Subcutaneous abdominal adipose tissue (tissue), 5 donors: ENCODE data around the gene EFNA5.

Experiments
- H3K27ac ChIP-seq: one replicate; pipeline ENCODE4 v1.7.0; 2013; ENCODE audit warnings: low read depth, mild to moderate bottlenecking, inconsistent platforms, low read length, moderate library complexity
- H3K27me3 ChIP-seq, 5 donors: one replicate each; pipeline ENCODE4 v1.7.0; 2013; ENCODE audit warnings: low read length in 5 of 5, inconsistent platforms in 1 of 5; ENCODE audit not compliant: control insufficient read depth in 5 of 5, insufficient read depth in 4 of 5
- H3K36me3 ChIP-seq, 5 donors: one replicate each; pipeline ENCODE4 v1.7.0; 2013; ENCODE audit warnings: low read length in 5 of 5; ENCODE audit not compliant: control insufficient read depth in 5 of 5, insufficient read depth in 5 of 5
- H3K4me1 ChIP-seq, 5 donors: one replicate each; pipeline ENCODE4 v1.7.0; 2013; ENCODE audit warnings: low read length in 5 of 5, mild to moderate bottlenecking in 3 of 5, moderate library complexity in 1 of 5; ENCODE audit not compliant: control insufficient read depth in 5 of 5, insufficient read depth in 5 of 5
- H3K4me3 ChIP-seq, 5 donors: one replicate each; pipeline ENCODE4 v1.7.0; 2013; ENCODE audit warnings: low read length in 5 of 5, low read depth in 1 of 5
- H3K9ac ChIP-seq, 5 donors: one replicate each; pipeline ENCODE4 v1.7.0; 2013; ENCODE audit warnings: low read length in 5 of 5, mild to moderate bottlenecking in 4 of 5, moderate library complexity in 3 of 5
- H3K9me3 ChIP-seq, 5 donors: one replicate each; pipeline ENCODE4 v1.7.0; 2013; ENCODE audit warnings: low read length in 5 of 5; ENCODE audit not compliant: control insufficient read depth in 5 of 5
- donor health status: healthy.
- donor health status: healthy.
- donor health status: healthy.
- donor health status: healthy.
- donor health status: healthy.

EFNA5 gene

GRCh38 chr5:107484281-107484680, 186.5 kb downstream of the EFNA5 start:
- no peaks in the 10 kb centered on the region for H3K36me3 ChIP-seq
- H3K9ac ChIP-seq, result no peak overlapping the region
- no peaks in the 10 kb centered on the region for H3K27me3 ChIP-seq
- H3K27ac ChIP-seq, result no peak overlapping the region
- H3K4me1 ChIP-seq, result peaks cover 0 to 15% (median 6%) of the 10 kb centered on the region in 5 donors
- H3K4me3 ChIP-seq, result no peak overlapping the region
- H3K9me3 ChIP-seq, result no peaks in the 10 kb centered on the region

GRCh38 chr5:107483231-107484024, 187.3 kb downstream of the EFNA5 start:
- H3K4me1 ChIP-seq, result peaks cover 0 to 15% (median 6%) of the 10 kb centered on the region in 5 donors
- H3K27me3 ChIP-seq, result no peaks in the 10 kb centered on the region
- no peak overlapping the region for H3K27ac ChIP-seq
- H3K4me3 ChIP-seq, result no peak overlapping the region
- H3K36me3 ChIP-seq, result no peaks in the 10 kb centered on the region
- no peak overlapping the region for H3K9ac ChIP-seq
- no peaks in the 10 kb centered on the region for H3K9me3 ChIP-seq

- no peak overlapping the region for H3K4me3 ChIP-seq
- no peaks in the 10 kb centered on the region for H3K9me3 ChIP-seq
- no peaks in the 10 kb centered on the region for H3K36me3 ChIP-seq
- no peak overlapping the region for H3K27ac ChIP-seq
- no peak overlapping the region for H3K9ac ChIP-seq
- H3K4me1 ChIP-seq, result no peaks in the 10 kb centered on the region
- H3K27me3 ChIP-seq, result no peaks in the 10 kb centered on the region
These were observed 192.6 kb downstream of the EFNA5 start for GRCh38 chr5:107478068-107478641.

- H3K27me3 ChIP-seq, result no peaks in the 10 kb centered on the region
- H3K4me1 ChIP-seq, result no peaks in the 10 kb centered on the region
- H3K9ac ChIP-seq, result no peak overlapping the region
- no peak overlapping the region for H3K4me3 ChIP-seq
- H3K9me3 ChIP-seq, result no peaks in the 10 kb centered on the region
- H3K27ac ChIP-seq, result no peak overlapping the region
- no peaks in the 10 kb centered on the region for H3K36me3 ChIP-seq
These were observed 193.2 kb downstream of the EFNA5 start for GRCh38 chr5:107477492-107477891.

GRCh38 chr5:107476783-107477182, 194.0 kb downstream of the EFNA5 start:
- Histone ChIP-seq H3K27me3 (no peaks in the 10 kb centered on the region), H3K4me1 (no peaks in the 10 kb centered on the region), H3K27ac (no peak overlapping the region), H3K36me3 (no peaks in the 10 kb centered on the region), H3K9ac (no peak overlapping the region), H3K9me3 (no peaks in the 10 kb centered on the region), H3K4me3 (no peak overlapping the region)

- H3K9ac ChIP-seq, result no peak overlapping the region
- no peak overlapping the region for H3K27ac ChIP-seq
- H3K36me3 ChIP-seq, result no peaks in the 10 kb centered on the region
- H3K4me3 ChIP-seq, result no peak overlapping the region
- no peaks in the 10 kb centered on the region for H3K9me3 ChIP-seq
- no peaks in the 10 kb centered on the region for H3K4me1 ChIP-seq
- no peaks in the 10 kb centered on the region for H3K27me3 ChIP-seq
These were observed 195.8 kb downstream of the EFNA5 start for GRCh38 chr5:107474716-107475489.

GRCh38 chr5:107474361-107474715, 196.4 kb downstream of the EFNA5 start:
- H3K27ac ChIP-seq, result no peak overlapping the region
- no peaks in the 10 kb centered on the region for H3K27me3 ChIP-seq
- H3K36me3 ChIP-seq, result no peaks in the 10 kb centered on the region
- no peaks in the 10 kb centered on the region for H3K9me3 ChIP-seq
- H3K4me1 ChIP-seq, result peaks cover 0 to 1% (median 0%) of the 10 kb centered on the region in 5 donors
- no peak overlapping the region for H3K4me3 ChIP-seq
- no peak overlapping the region for H3K9ac ChIP-seq

- H3K27me3 ChIP-seq, result no peaks in the 10 kb centered on the region
- H3K27ac ChIP-seq, result no peak overlapping the region
- H3K36me3 ChIP-seq, result no peaks in the 10 kb centered on the region
- no peak overlapping the region for H3K4me3 ChIP-seq
- H3K9me3 ChIP-seq, result no peaks in the 10 kb centered on the region
- H3K4me1 ChIP-seq, result peaks cover 0 to 2% (median 0%) of the 10 kb centered on the region in 5 donors
- no peak overlapping the region for H3K9ac ChIP-seq
These were observed 198.1 kb downstream of the EFNA5 start for GRCh38 chr5:107472620-107473064.

GRCh38 chr5:107470295-107470582, 200.5 kb downstream of the EFNA5 start:
- Histone ChIP-seq H3K9ac (no peak overlapping the region), H3K4me1 (peaks cover 0 to 4% (median 2%) of the 10 kb centered on the region in 5 donors), H3K4me3 (no peak overlapping the region), H3K36me3 (no peaks in the 10 kb centered on the region), H3K27me3 (no peaks in the 10 kb centered on the region), H3K27ac (no peak overlapping the region), H3K9me3 (no peaks in the 10 kb centered on the region)
